ENCODE data around the gene NUP98.

NUP98 gene

DNA sequence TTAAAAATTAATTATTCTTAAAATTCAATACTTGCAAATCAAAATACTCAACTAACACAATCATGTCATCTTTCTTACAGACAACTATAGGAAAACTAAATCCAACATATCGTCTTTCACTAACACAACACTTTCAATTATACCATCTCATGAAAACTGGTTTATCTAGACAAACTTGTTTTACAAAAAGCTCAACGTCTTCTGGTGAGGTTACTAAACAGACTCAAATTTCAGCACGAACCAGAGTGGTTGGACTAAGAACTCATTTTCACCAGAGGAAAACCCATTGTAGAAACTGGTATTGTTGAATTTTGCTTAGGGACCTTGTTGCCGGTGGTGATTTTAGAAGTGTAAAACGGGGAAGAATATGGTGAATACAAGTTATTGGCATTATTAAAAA, 52.2 kb downstream of the NUP98 start:
- FAIRE-seq (no peak), DNase-seq (ENCODE audit: insufficient read length, low spot score) (no peak)
- TF ChIP-seq POLR2A (IDR thresholded peaks at IDR 0.05; ENCODE audit: low read depth, low read length) (no peak), TAF1 (IDR thresholded peaks at IDR 0.05; ENCODE audit: low read depth, low read length) (no peak), PAX5 (IDR thresholded peaks at IDR 0.05; ENCODE audit: insufficient read depth, low read length, severe bottlenecking) (no peak), SPI1 (IDR thresholded peaks at IDR 0.05; ENCODE audit: low read depth, low read length) (no peak), POU2F2 (IDR thresholded peaks at IDR 0.05; ENCODE audit: low read depth, low read length) (no peak), POLR2AphosphoS5 (IDR thresholded peaks at IDR 0.05; ENCODE audit: low read depth, low read length) (no peak)

DNA sequence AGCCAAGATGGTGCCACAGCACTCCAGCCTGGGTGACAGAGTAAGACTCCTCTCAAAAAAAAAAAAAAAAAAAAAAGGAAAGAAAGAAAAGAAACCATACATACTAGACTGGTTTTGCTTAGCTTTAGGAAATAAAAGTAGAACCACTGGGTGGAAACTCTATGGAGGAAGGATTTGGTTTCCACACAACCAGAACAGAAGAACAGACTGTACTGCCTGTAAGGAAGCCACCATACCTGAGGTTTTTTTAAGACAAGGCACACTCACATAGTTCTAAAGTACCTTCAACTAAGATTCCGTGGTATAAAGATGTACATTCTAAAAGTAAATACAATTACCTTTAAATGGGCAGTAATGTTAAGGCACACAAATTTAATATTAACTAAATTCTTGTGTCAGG, 58.6 kb downstream of the NUP98 start:
- no peak for DNase-seq (ENCODE audit: insufficient read length, low spot score)
- FAIRE-seq: no peak
- TF ChIP-seq POLR2A (IDR thresholded peaks at IDR 0.05; ENCODE audit: low read depth, low read length) (no peak), SPI1 (IDR thresholded peaks at IDR 0.05; ENCODE audit: low read depth, low read length) (no peak), POU2F2 (IDR thresholded peaks at IDR 0.05; ENCODE audit: low read depth, low read length) (no peak), PAX5 (IDR thresholded peaks at IDR 0.05; ENCODE audit: insufficient read depth, low read length, severe bottlenecking) (no peak), POLR2AphosphoS5 (IDR thresholded peaks at IDR 0.05; ENCODE audit: low read depth, low read length) (no peak)

DNA sequence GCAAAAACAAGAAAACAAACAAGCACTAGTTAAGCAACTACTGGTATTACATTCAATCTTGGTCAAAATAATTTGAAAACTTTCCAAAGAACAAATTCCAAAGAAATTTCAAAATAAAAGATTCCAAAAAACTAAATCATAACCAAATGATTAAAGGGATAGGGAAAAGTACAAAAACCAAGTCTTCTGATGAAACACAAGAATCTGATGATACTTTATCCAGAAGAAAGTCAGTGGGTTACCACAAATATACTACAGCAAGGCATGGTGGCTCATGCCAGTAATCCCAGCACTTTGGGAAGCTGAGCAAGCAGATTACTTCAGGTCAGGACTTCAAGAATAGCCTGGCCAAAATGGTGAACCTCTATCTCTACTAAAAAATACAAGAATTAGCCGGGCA, 59.1 kb downstream of the NUP98 start:
- no peak for FAIRE-seq
- TF ChIP-seq TAF1 (IDR thresholded peaks at IDR 0.05; ENCODE audit: low read depth, low read length): no peak
- no peak for TF ChIP-seq SPI1 (IDR thresholded peaks at IDR 0.05; ENCODE audit: low read depth, low read length)
- no peak for TF ChIP-seq POLR2A (IDR thresholded peaks at IDR 0.05; ENCODE audit: low read depth, low read length)
- no peak for TF ChIP-seq POLR2AphosphoS5 (IDR thresholded peaks at IDR 0.05; ENCODE audit: low read depth, low read length)
- TF ChIP-seq POU2F2 (IDR thresholded peaks at IDR 0.05; ENCODE audit: low read depth, low read length): no peak
- TF ChIP-seq PAX5 (IDR thresholded peaks at IDR 0.05; ENCODE audit: insufficient read depth, low read length, severe bottlenecking): no peak

DNA sequence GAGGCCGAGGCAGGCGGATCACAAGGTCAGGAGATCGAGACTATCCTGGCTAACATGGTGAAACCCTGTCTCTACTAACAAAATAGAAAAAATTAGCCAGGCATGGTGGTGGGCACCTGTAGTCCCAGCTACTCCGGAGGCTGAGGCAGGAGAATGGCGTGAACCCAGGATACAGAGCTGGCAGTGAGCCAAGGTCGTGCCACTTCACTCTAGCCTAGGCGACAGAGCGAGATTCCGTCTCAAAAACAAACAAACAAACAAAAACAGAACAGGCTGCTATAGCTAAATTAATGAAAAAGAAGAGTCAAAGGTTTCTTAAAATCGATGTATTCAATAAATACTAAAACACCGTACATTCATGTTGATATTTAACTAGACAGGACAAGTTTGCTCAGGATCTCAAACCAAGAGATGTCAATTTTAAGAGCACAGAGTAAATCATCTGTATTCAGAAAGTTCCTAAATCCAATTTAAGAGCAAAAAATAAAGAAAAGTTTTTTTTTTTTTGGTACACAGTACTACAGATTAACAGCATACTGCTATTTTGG, 59.9 kb downstream of the NUP98 start:
- no peak for FAIRE-seq
- TF ChIP-seq PAX5 (IDR thresholded peaks at IDR 0.05; ENCODE audit: insufficient read depth, low read length, severe bottlenecking): no peak
- no peak for TF ChIP-seq POLR2AphosphoS5 (IDR thresholded peaks at IDR 0.05; ENCODE audit: low read depth, low read length)
- TF ChIP-seq SPI1 (IDR thresholded peaks at IDR 0.05; ENCODE audit: low read depth, low read length): no peak
- no peak for TF ChIP-seq POU2F2 (IDR thresholded peaks at IDR 0.05; ENCODE audit: low read depth, low read length)
- no peak for TF ChIP-seq POLR2A (IDR thresholded peaks at IDR 0.05; ENCODE audit: low read depth, low read length)
- no peak for TF ChIP-seq TAF1 (IDR thresholded peaks at IDR 0.05; ENCODE audit: low read depth, low read length)
- DNase-seq (ENCODE audit: insufficient read length, low spot score): no peak

More for the DNA sequence above, 59.1 kb downstream of the NUP98 start:
- DNase-seq (ENCODE audit: insufficient read length, low spot score): no peak

DNA sequence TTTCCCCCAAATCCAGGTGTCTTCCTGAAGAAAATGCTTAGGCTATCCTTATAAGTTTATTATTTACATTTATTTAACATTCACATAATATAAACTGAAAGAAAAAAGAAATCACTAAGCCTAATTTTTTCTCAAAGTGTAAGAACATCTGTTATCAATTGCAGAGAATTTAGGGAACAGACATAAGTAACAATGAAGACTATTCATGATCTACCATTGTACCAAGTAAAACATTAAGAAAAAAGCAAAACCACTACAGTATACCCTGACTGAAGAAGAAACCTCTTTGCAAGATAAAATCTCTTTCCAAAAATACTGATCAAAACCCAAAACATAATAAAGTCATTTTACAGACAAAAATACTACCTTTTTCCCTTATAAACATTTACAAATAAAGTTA, 60.5 kb downstream of the NUP98 start:
- TF ChIP-seq POLR2A (IDR thresholded peaks at IDR 0.05; ENCODE audit: low read depth, low read length) (no peak), TAF1 (IDR thresholded peaks at IDR 0.05; ENCODE audit: low read depth, low read length) (no peak), POLR2AphosphoS5 (IDR thresholded peaks at IDR 0.05; ENCODE audit: low read depth, low read length) (no peak), SPI1 (IDR thresholded peaks at IDR 0.05; ENCODE audit: low read depth, low read length) (no peak), PAX5 (IDR thresholded peaks at IDR 0.05; ENCODE audit: insufficient read depth, low read length, severe bottlenecking) (no peak), POU2F2 (IDR thresholded peaks at IDR 0.05; ENCODE audit: low read depth, low read length) (no peak)
- FAIRE-seq (no peak), DNase-seq (ENCODE audit: insufficient read length, low spot score) (no peak)

DNA sequence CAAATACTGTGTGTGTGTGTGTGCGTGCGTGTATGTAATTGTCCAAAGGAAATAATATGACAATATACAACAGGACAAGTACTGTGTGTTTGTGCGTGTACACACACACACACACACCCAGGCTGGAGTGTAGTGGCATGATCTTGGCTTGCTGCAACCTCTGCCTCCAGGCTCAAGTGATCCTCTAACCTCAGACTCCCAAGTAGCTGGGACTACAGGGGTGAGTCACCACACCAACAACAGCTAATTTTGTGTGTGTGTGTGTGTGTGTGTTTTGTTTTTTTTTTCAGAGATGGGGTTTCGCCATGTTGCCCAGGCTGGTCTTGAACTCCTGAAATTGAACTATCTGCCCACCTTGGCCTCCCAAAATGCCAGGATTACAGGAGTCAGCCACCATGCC, 61.5 kb downstream of the NUP98 start:
- DNase-seq (ENCODE audit: insufficient read length, low spot score) (no peak), FAIRE-seq (no peak)
- TF ChIP-seq POLR2AphosphoS5 (IDR thresholded peaks at IDR 0.05; ENCODE audit: low read depth, low read length): no peak
- TF ChIP-seq POU2F2 (IDR thresholded peaks at IDR 0.05; ENCODE audit: low read depth, low read length): no peak
- no peak for TF ChIP-seq SPI1 (IDR thresholded peaks at IDR 0.05; ENCODE audit: low read depth, low read length)
- TF ChIP-seq TAF1 (IDR thresholded peaks at IDR 0.05; ENCODE audit: low read depth, low read length): no peak
- TF ChIP-seq POLR2A (IDR thresholded peaks at IDR 0.05; ENCODE audit: low read depth, low read length): no peak
- no peak for TF ChIP-seq PAX5 (IDR thresholded peaks at IDR 0.05; ENCODE audit: insufficient read depth, low read length, severe bottlenecking)

DNA sequence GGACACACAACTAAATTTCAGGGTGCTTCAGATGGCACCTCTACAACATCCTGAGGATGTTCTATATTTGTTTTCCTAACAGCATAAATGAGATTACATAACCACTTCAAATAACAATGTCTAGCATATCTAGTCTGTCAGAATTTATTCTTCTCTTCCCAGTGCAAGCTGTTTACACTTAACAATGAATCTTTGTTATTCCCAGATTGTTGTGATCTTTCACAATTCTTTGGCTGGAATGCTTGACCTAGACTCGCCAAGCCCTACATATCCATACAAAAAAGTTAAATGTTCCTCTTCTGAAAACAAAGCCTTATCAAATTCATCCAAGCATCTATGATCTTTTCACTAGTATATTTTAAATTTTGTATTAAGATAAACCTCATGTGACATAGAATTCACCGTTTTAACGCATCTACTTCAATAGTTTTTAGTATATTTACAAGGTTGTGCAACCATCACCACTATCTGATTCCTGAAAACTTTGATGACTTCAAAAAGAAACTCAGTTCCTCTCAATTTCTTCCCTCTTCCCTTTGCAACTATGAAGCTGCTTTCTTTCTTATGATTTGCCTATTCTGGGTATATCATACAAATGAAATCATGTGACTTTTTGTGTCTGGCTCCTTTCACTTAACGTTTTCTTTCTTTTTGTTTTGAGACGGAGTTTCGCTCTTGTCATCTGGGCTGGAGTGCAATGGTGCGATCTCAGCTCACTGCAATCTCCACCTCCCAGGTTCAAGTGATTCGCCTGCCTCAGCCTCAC, 64.5 kb downstream of the NUP98 start:
- FAIRE-seq: peak; percentile 40
- TF ChIP-seq TAF1 (IDR thresholded peaks at IDR 0.05; ENCODE audit: low read depth, low read length): no peak
- TF ChIP-seq POU2F2 (IDR thresholded peaks at IDR 0.05; ENCODE audit: low read depth, low read length): no peak
- TF ChIP-seq POLR2A (IDR thresholded peaks at IDR 0.05; ENCODE audit: low read depth, low read length): no peak
- TF ChIP-seq PAX5 (IDR thresholded peaks at IDR 0.05; ENCODE audit: insufficient read depth, low read length, severe bottlenecking): no peak
- no peak for TF ChIP-seq SPI1 (IDR thresholded peaks at IDR 0.05; ENCODE audit: low read depth, low read length)
- no peak for TF ChIP-seq POLR2AphosphoS5 (IDR thresholded peaks at IDR 0.05; ENCODE audit: low read depth, low read length)
- no peak for DNase-seq (ENCODE audit: insufficient read length, low spot score)

DNA sequence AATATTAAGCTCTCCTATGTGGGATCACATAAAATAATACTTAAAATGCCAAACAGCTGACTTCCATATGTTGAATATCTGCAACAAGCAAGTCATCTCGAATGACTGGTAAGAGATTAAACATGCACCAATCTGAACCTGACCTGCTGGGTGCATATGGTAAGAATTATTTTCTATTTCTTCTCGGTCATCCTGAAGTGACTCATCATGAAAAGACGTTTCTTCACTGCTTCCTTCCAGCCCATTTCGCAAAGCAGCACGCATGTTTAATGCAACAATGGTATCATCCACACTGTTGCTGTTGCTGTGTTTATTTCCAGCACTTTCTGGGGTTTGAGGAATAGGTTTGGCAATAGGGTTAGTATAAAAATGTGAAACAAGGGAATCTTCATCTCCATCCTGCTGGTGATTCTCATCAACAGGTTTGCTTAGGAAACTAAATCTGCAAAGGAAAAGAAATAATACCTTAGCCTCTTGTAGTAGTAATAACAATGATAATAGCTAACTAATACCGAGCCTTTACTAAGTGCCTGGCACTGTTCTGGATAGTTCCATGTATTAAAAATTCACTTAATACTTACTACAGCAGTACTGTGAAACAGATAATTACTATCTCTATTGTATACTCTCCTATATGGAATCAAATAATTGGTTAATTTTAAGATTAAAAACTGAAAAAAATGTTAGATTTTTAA, 74.2 kb downstream of the NUP98 start:
- no peak for TF ChIP-seq POLR2AphosphoS5 (IDR thresholded peaks at IDR 0.05; ENCODE audit: low read depth, low read length)
- no peak for TF ChIP-seq SPI1 (IDR thresholded peaks at IDR 0.05; ENCODE audit: low read depth, low read length)
- no peak for TF ChIP-seq POLR2A (IDR thresholded peaks at IDR 0.05; ENCODE audit: low read depth, low read length)
- no peak for TF ChIP-seq PAX5 (IDR thresholded peaks at IDR 0.05; ENCODE audit: insufficient read depth, low read length, severe bottlenecking)
- no peak for TF ChIP-seq POU2F2 (IDR thresholded peaks at IDR 0.05; ENCODE audit: low read depth, low read length)
- no peak for TF ChIP-seq TAF1 (IDR thresholded peaks at IDR 0.05; ENCODE audit: low read depth, low read length)
- DNase-seq (ENCODE audit: insufficient read length, low spot score) (no peak), FAIRE-seq (no peak)

DNA sequence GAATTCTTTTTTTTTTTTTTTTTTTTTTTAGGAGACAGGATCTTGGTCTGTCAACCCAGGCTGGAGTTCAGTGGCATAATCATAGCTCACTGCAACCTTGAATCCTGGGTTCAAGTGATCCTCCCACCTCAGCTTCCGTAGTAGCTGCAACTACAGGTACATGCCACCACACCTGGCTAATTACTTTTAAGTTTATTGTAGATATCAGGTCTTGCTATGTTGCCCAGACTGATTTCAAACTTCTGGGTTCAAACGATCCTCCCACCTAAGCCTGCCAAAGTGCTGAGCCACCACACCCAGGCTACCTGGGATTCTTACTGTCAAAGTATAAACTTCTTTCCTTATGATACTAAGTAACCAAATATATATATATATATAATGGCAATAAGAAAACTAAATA, 75.3 kb downstream of the NUP98 start:
- FAIRE-seq: no peak
- TF ChIP-seq POLR2AphosphoS5 (IDR thresholded peaks at IDR 0.05; ENCODE audit: low read depth, low read length) (no peak), SPI1 (IDR thresholded peaks at IDR 0.05; ENCODE audit: low read depth, low read length) (no peak), POU2F2 (IDR thresholded peaks at IDR 0.05; ENCODE audit: low read depth, low read length) (no peak), PAX5 (IDR thresholded peaks at IDR 0.05; ENCODE audit: insufficient read depth, low read length, severe bottlenecking) (no peak), POLR2A (IDR thresholded peaks at IDR 0.05; ENCODE audit: low read depth, low read length) (no peak), TAF1 (IDR thresholded peaks at IDR 0.05; ENCODE audit: low read depth, low read length) (no peak)
- DNase-seq (ENCODE audit: insufficient read length, low spot score): no peak

Measured in GM12891 (cell line).